ENCODE results near the gene ZBTB21. TPM values are rescaled to one million over a fixed set of nuclear protein-coding genes. Genes with fewer than 3 reads are reported as not detected.

The ZBTB21 gene
- polyA plus RNA-seq, 3 donors: 4.7 to 7.2 (median 6.3) TPM

DNA sequence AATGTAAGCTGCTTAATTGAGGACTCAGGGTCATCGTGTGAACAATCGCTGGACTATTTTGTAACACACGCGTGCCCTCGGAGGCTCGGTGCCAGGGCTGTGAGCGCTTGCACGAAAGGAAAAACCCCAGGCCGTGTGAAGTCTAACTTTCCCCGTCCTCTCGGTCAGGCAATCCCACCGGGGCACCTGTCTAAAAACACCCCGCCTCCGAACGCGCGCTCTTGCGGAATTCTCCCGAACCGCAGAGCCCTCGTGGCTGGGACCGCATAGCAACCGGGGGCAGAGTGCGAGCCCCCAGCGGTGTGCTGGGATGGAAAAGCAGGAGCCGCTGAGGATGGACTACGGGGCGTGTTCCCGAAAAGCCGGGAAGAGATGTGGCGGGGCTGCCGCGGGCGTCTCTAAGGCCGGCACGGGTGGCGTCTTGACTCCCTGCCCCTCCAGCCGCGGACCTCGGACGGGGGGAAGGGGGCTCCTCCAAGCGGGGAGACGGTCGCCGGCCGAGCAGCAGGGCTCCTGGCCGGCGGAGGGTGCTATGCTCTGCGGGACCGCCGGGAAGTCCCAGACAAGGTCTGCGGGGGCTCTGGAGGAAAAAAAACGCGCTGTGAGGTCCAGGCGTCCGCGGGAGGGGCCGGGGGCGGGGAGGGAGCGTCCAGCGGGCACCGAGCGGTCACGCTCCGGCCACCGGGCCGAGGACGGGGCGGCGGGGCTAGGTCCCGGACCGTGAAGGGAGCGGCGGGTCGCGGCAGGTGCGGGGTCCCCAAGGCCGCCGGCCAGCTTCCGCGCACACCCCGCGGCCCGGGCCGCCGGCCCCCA is 936 bp downstream of the ZBTB21 start:
- peak overlapping the region; percentile 87 for H3K9ac ChIP-seq (ENCODE audit: insufficient read depth, low read length, poor library complexity, severe bottlenecking)
- Mint-ChIP-seq H3K4me1 (peaks cover 19% of the 10 kb centered on the region), H3K27me3 (ENCODE audit: low read depth in 3 of 3) (peaks cover 19 to 24% (median 24%) of the 10 kb centered on the region in 3 donors), H3K36me3 (peaks cover 15 to 18% of the 10 kb centered on the region in 2 donors), H3K27ac (peak overlapping the region; percentile 38 to 99 (median 71)), H3K9me3 (peaks cover 0 to 10% (median 0%) of the 10 kb centered on the region in 7 donors), H3K4me3 (peak overlapping the region; percentile 84 to 90)
- under 1% methylated on average over 86 of the region's 86 CpGs for WGBS (ENCODE audit: insufficient coverage)
- peaks cover 10 to 23% of the 10 kb centered on the region in 2 donors for H3K27me3 ChIP-seq (ENCODE audit: control insufficient read depth in 2 of 2, insufficient read depth in 2 of 2, low read length in 2 of 2)
- peaks cover 0 to 9% of the 10 kb centered on the region in 2 donors for H3K36me3 ChIP-seq (replicated peaks in 1 of 2; ENCODE audit: control insufficient read depth in 1 of 2, insufficient read depth in 2 of 2, low read length in 2 of 2)
- H3K79me2 ChIP-seq (ENCODE audit: insufficient read depth, low read length): peaks cover 10% of the 10 kb centered on the region
- peak overlapping the region; percentile 93 to 94 for H3K27ac ChIP-seq (ENCODE audit: low read depth in 1 of 2, low read length in 2 of 2)
- intact Hi-C loops (cut with micrococcal nuclease): loop anchor here in 1 of 2 donors (5.0 to 10.0 kb wide), 2 partner anchors 74 to 108 kb away; no protein-coding TSS in a partner anchor
- peak overlapping the region; percentile 50 to 81 (median 63) for H3K4me3 ChIP-seq (replicated peaks in 1 of 3; ENCODE audit: low read depth in 2 of 3, low read length in 3 of 3)
- no peaks in the 10 kb centered on the region for H3K9me3 ChIP-seq (replicated peaks in 1 of 2; ENCODE audit: control insufficient read depth in 1 of 2, insufficient read depth in 1 of 2, low read length in 2 of 2)
- TF ChIP-seq, protein P1, sequence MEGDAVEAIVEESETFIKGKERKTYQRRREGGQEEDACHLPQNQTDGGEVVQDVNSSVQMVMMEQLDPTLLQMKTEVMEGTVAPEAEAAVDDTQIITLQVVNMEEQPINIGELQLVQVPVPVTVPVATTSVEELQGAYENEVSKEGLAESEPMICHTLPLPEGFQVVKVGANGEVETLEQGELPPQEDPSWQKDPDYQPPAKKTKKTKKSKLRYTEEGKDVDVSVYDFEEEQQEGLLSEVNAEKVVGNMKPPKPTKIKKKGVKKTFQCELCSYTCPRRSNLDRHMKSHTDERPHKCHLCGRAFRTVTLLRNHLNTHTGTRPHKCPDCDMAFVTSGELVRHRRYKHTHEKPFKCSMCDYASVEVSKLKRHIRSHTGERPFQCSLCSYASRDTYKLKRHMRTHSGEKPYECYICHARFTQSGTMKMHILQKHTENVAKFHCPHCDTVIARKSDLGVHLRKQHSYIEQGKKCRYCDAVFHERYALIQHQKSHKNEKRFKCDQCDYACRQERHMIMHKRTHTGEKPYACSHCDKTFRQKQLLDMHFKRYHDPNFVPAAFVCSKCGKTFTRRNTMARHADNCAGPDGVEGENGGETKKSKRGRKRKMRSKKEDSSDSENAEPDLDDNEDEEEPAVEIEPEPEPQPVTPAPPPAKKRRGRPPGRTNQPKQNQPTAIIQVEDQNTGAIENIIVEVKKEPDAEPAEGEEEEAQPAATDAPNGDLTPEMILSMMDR (IDR thresholded peaks at IDR 0.05): peak; percentile 20
- peaks cover 31% of the 10 kb centered on the region for H4K20me1 ChIP-seq (ENCODE audit: insufficient read depth, low read length)
- H3K4me2 ChIP-seq (replicated peaks; ENCODE audit: extremely low read depth, low read length, poor library complexity, severe bottlenecking): peak overlapping the region; percentile 90
- peak overlapping the region; percentile 86 for H2AFZ ChIP-seq (ENCODE audit: insufficient read depth, low read depth, low read length, poor library complexity, severe bottlenecking)
- DNase-seq: peak; percentile 65 to 95 (median 66)
- H3K4me1 ChIP-seq (ENCODE audit: control insufficient read depth in 1 of 2, insufficient read depth in 2 of 2, low read length in 2 of 2): peaks cover 10 to 19% of the 10 kb centered on the region in 2 donors

GRCh38 chr21:42007356-42007940 is 2.7 kb downstream of the ZBTB21 start:
- H3K36me3 Mint-ChIP-seq: peaks cover 17 to 19% of the 10 kb centered on the region in 2 donors
- peaks cover 0 to 10% (median 0%) of the 10 kb centered on the region in 7 donors for H3K9me3 Mint-ChIP-seq
- H3K27ac ChIP-seq (ENCODE audit: low read depth in 1 of 2, low read length in 2 of 2): no peak overlapping the region
- H3K4me3 ChIP-seq (replicated peaks in 1 of 3; ENCODE audit: low read depth in 2 of 3, low read length in 3 of 3): no peak overlapping the region
- H3K4me2 ChIP-seq (replicated peaks; ENCODE audit: extremely low read depth, low read length, poor library complexity, severe bottlenecking): no peak overlapping the region
- H3K27ac Mint-ChIP-seq: peak overlapping the region in 2 of 7 donors; percentile 4 to 15
- TF ChIP-seq, protein P1 (IDR thresholded peaks at IDR 0.05): no peak
- peaks cover 22% of the 10 kb centered on the region for H3K4me1 Mint-ChIP-seq
- peaks cover 10 to 19% of the 10 kb centered on the region in 2 donors for H3K4me1 ChIP-seq (ENCODE audit: control insufficient read depth in 1 of 2, insufficient read depth in 2 of 2, low read length in 2 of 2)
- H3K9ac ChIP-seq (ENCODE audit: insufficient read depth, low read length, poor library complexity, severe bottlenecking): no peak overlapping the region
- H4K20me1 ChIP-seq (ENCODE audit: insufficient read depth, low read length): peaks cover 45% of the 10 kb centered on the region
- intact Hi-C loops (cut with micrococcal nuclease): loop anchor here in 1 of 2 donors (5.0 to 10.0 kb wide), 2 partner anchors 73 to 110 kb away; no protein-coding TSS in a partner anchor
- DNase-seq: no peak
- H3K79me2 ChIP-seq (ENCODE audit: insufficient read depth, low read length): peaks cover 10% of the 10 kb centered on the region
- no peak overlapping the region for H2AFZ ChIP-seq (ENCODE audit: insufficient read depth, low read depth, low read length, poor library complexity, severe bottlenecking)
- peaks cover 0 to 14% of the 10 kb centered on the region in 2 donors for H3K36me3 ChIP-seq (replicated peaks in 1 of 2; ENCODE audit: control insufficient read depth in 1 of 2, insufficient read depth in 2 of 2, low read length in 2 of 2)
- H3K27me3 ChIP-seq (ENCODE audit: control insufficient read depth in 2 of 2, insufficient read depth in 2 of 2, low read length in 2 of 2): peaks cover 10 to 19% of the 10 kb centered on the region in 2 donors
- no peaks in the 10 kb centered on the region for H3K9me3 ChIP-seq (replicated peaks in 1 of 2; ENCODE audit: control insufficient read depth in 1 of 2, insufficient read depth in 1 of 2, low read length in 2 of 2)
- H3K4me3 Mint-ChIP-seq: no peak overlapping the region
- WGBS (ENCODE audit: insufficient coverage): 90% methylated on average over 6 of the region's 6 CpGs
- H3K27me3 Mint-ChIP-seq (ENCODE audit: low read depth in 3 of 3): peaks cover 18 to 23% (median 21%) of the 10 kb centered on the region in 3 donors

All from CD14-positive monocyte (primary cell).